ENCODE results near the gene CHKB. TPM values are rescaled to one million over a fixed set of nuclear protein-coding genes. Genes with fewer than 3 reads are reported as not detected.

Gene CHKB
- total and polyA plus RNA-seq, 10 of the 15 experiments (the other 5 are each of a cell fraction or from before 2014, with no cell fraction given): 10.0 to 93.9 (median 57.0) TPM

GRCh38 chr22:50569041-50569459 lies 13.6 kb downstream of the CHKB start:
- in situ Hi-C loops (cut with MboI): no loop called here
- Histone ChIP-seq H3K79me2 (ENCODE audit: control insufficient read depth, insufficient read depth, low read length) (no peaks in the 10 kb centered on the region), H3K4me3 (no peak overlapping the region), H3K4me1 (ENCODE audit: control insufficient read depth, insufficient read depth, low read length) (peaks cover 7% of the 10 kb centered on the region), H3K27ac (ENCODE audit: control insufficient read depth, insufficient read depth) (no peak overlapping the region), H2AFZ (ENCODE audit: control insufficient read depth, low read depth, low read length) (no peak overlapping the region), H3K9ac (ENCODE audit: control insufficient read depth, insufficient read depth, low read length) (no peak overlapping the region), H3K27me3 (replicated peaks in 1 of 2; ENCODE audit: control insufficient read depth in 2 of 2, insufficient read depth in 2 of 2, low read length in 1 of 2) (no peaks in the 10 kb centered on the region), H3K9me3 (replicated peaks; ENCODE audit: control insufficient read depth, insufficient read depth, low read length) (no peaks in the 10 kb centered on the region), H4K20me1 (ENCODE audit: control insufficient read depth, insufficient read depth) (no peaks in the 10 kb centered on the region), H3K4me2 (ENCODE audit: control insufficient read depth, insufficient read depth) (no peak overlapping the region), H3K36me3 (ENCODE audit: control insufficient read depth in 2 of 2, insufficient read depth in 2 of 2, low read length in 1 of 2) (peaks cover 14 to 17% of the 10 kb centered on the region in 2 experiments; a peak in 3 of 4 replicates)
- RAD21 ChIA-PET (ENCODE audit: unreplicated experiment): interaction anchor here (1.1 kb wide), 1 partner anchor 14 kb away, joined by 3 read pairs; the partner anchor contains the start of gene CHKB
- DNase-seq (ENCODE audit: low read depth, low spot score): no peak
- POLR2A ChIA-PET: interaction anchor here (0.6 kb wide), 1 partner anchor 18 kb away, joined by 4 read pairs; no protein-coding TSS in a partner anchor
- no peak for ATAC-seq
- SMC1A ChIA-PET (ENCODE audit: uncharacterized antibody, unreplicated experiment): no interaction called here
- FAIRE-seq: no peak
- no TSS peak for BruUV-seq (replicated peaks)
- intact Hi-C loops (cut with micrococcal nuclease; ENCODE audit: unreplicated experiment): no loop called here
- TF ChIP-seq RAD21 (IDR thresholded peaks at IDR 0.05; ENCODE audit: insufficient read depth, low read depth, low read length) (no peak), IKZF2 (IDR thresholded peaks at IDR 0.05) (no peak), NBN (IDR thresholded peaks at IDR 0.05) (no peak), ZNF24 (IDR thresholded peaks at IDR 0.05) (no peak), E2F8 (IDR thresholded peaks at IDR 0.05; ENCODE audit: low read depth, partially characterized antibody) (no peak), SKIL (IDR thresholded peaks at IDR 0.05; ENCODE audit: low read depth, poor library complexity, severe bottlenecking) (no peak), EZH2 (IDR thresholded peaks at IDR 0.05; ENCODE audit: borderline replicate concordance, control insufficient read depth, low read depth, low read length) (no peak), EED (IDR thresholded peaks at IDR 0.05; ENCODE audit: low read depth) (no peak), SP1 (IDR thresholded peaks at IDR 0.05; ENCODE audit: low read depth, low read length) (no peak), NFYB (IDR thresholded peaks at IDR 0.05; ENCODE audit: insufficient read depth, low read depth, low read length) (no peak), ATF3 (IDR thresholded peaks at IDR 0.05; ENCODE audit: borderline replicate concordance, extremely low read depth, low read depth, low read length) (no peak), SUPT20H (IDR thresholded peaks at IDR 0.05; ENCODE audit: borderline replicate concordance, control insufficient read depth, low read depth, low read length) (no peak), ZNF274 (IDR thresholded peaks at IDR 0.05; ENCODE audit: insufficient read depth, insufficient read length) (no peak)
- CTCF ChIA-PET: no interaction called here
- 85% methylated on average over 8 of the region's 8 CpGs for WGBS (ENCODE audit: insufficient coverage, insufficient replicate concordance, low lambda C conversion rate, missing lambda C conversion rate)

Data from GM12878 (cell line).